K562 (cell line): ENCODE measurements around the gene ZNF429. TPM values are rescaled to one million over a fixed set of nuclear protein-coding genes. Genes with fewer than 3 reads are reported as not detected.

Experiments
- ATAC-seq: fragments of 200-7000 bp; cut with Tn5 transposase; 3 replicates; pipeline ENCODE4 v1.9.1; 2020; ENCODE audit warnings: moderate library complexity
- BruUV-seq: library from RNA; stranded (reverse); fragments of 400-500 nt; replicated peaks from 2 replicates; lab custom pipeline; 2021; lab: Mats Ljungman, UMichigan
- CTCF ChIA-PET: fragments of 300-600 bp; formaldehyde crosslinking; extraction: SDS; loops from one replicate; lab custom pipeline; 2021; ENCODE audit warnings: low intra/inter-chr PET ratio; lab: Yijun Ruan, JAX
- POLR2A ChIA-PET: fragments of 300-600, 350-650 bp; sonication (Branson Sonifier 250); formaldehyde crosslinking; extraction: SDS; loops from one replicate; lab custom pipeline; 2021; ENCODE audit warnings: antibody characterized with exemption, inconsistent platforms; lab: Yijun Ruan, JAX
- DNase-seq, 4 experiments: peaks; one replicate each; pipeline versions ENCODE4 v3.0.0 to v3.0.0-alpha.2; 2011 to 2018; ENCODE audit warnings: low spot score in 3 of 4, mixed read lengths in 3 of 4; ENCODE audit errors: extremely low read depth in 1 of 4
- FAIRE-seq: peaks from 2 replicates; lab custom pipeline; 2011; peaks lifted over from hg19 to GRCh38; lab: Jason Lieb, UNC
- H2AFZ ChIP-seq: 2 replicates; pipeline ENCODE4 v1.6.0; 2011; ENCODE audit warnings: low read depth, low read length, control low read depth, inconsistent platforms
- H3K27ac ChIP-seq: fragments of 200-600 bp; 3 replicates; pipeline ENCODE4 v1.8.0; 2011; ENCODE audit warnings: low read depth, mild to moderate bottlenecking, control low read depth, inconsistent platforms, low read length, moderate library complexity, mixed read lengths; ENCODE audit errors: extremely low read depth
- H3K27me3 ChIP-seq, 2 experiments: fragments of 300-600 bp in 1 of 2; 2 replicates in 1 of 2; 3 replicates in 1 of 2; pipeline versions ENCODE4 v1.6.0 to v1.8.0; 2011; ENCODE audit warnings: inconsistent platforms in 2 of 2, low read length in 2 of 2, mild to moderate bottlenecking in 1 of 2, mixed read lengths in 1 of 2, moderate library complexity in 1 of 2; ENCODE audit not compliant: control insufficient read depth in 2 of 2, insufficient read depth in 2 of 2
- H3K36me3 ChIP-seq: fragments of 300-600 bp; 3 replicates; pipeline ENCODE4 v1.8.0; 2011; ENCODE audit warnings: mild to moderate bottlenecking, low read length, inconsistent platforms; ENCODE audit not compliant: control insufficient read depth, insufficient read depth
- H3K4me1 ChIP-seq, 2 experiments: fragments of 200-600 bp in 1 of 2; replicated peaks in 1 of 2; 2 replicates in 1 of 2; 3 replicates in 1 of 2; pipeline versions ENCODE4 v1.5.1 to v1.8.0; 2011; ENCODE audit warnings: inconsistent platforms in 2 of 2, low read length in 2 of 2, mild to moderate bottlenecking in 1 of 2, mixed read lengths in 1 of 2, moderate library complexity in 1 of 2; ENCODE audit not compliant: control insufficient read depth in 2 of 2, insufficient read depth in 2 of 2
- H3K4me2 ChIP-seq: 2 replicates; pipeline ENCODE4 v1.6.1; 2011; ENCODE audit warnings: low read length, control low read depth, inconsistent platforms, mixed read lengths; ENCODE audit not compliant: insufficient read depth
- H3K4me3 ChIP-seq: fragments of 200-600 bp; sonication (generic), shearing (Covaris generic); 2 replicates; pipeline ENCODE4 v1.5.1; 2016; ENCODE audit warnings: control low read depth, inconsistent platforms
- H3K79me2 ChIP-seq: fragments of 200-600 bp; 3 replicates; pipeline ENCODE4 v1.8.0; 2011; ENCODE audit warnings: low read length, inconsistent platforms; ENCODE audit not compliant: control insufficient read depth, insufficient read depth
- H3K9ac ChIP-seq, 2 experiments: 2 replicates each; pipeline versions ENCODE4 v1.6.0 to v1.6.1; 2011; ENCODE audit warnings: low read depth in 2 of 2, low read length in 2 of 2, control low read depth in 1 of 2, inconsistent platforms in 1 of 2, mild to moderate bottlenecking in 1 of 2, mixed read lengths in 1 of 2; ENCODE audit not compliant: insufficient read depth in 1 of 2
- H3K9me1 ChIP-seq: one replicate; pipeline ENCODE4 v1.6.0; 2011; ENCODE audit warnings: inconsistent platforms, mild to moderate bottlenecking, low read length, moderate library complexity; ENCODE audit not compliant: control insufficient read depth, insufficient read depth
- H3K9me3 ChIP-seq: replicated peaks from 2 replicates; pipeline ENCODE4 v1.5.1; 2011; ENCODE audit warnings: low read depth, low read length, inconsistent platforms; ENCODE audit not compliant: control insufficient read depth, insufficient read depth
- H4K20me1 ChIP-seq: replicated peaks from 2 replicates; pipeline ENCODE4 v1.6.1; 2011; ENCODE audit warnings: low read length, inconsistent platforms, mixed read lengths; ENCODE audit not compliant: control insufficient read depth, insufficient read depth
- FIP1L1 ChIP-seq: fragments of 200-400 bp; formaldehyde crosslinking; IDR thresholded peaks from 2 replicates; pipeline ENCODE4 v1.6.1; 2018; ENCODE audit warnings: mild to moderate bottlenecking, low read depth, low read length; ENCODE audit not compliant: poor library complexity, severe bottlenecking
- PHB2 ChIP-seq: fragments of 450-650 bp; IDR thresholded peaks from 2 replicates; pipeline ENCODE4 v1.6.1; 2017; ENCODE audit warnings: low read depth
- WGBS: fragments of 100-300 bp; shearing (Covaris generic); methylation state at CpG from one replicate; pipeline ENCODE4 v1.1.6; 2016; ENCODE audit warnings: low coverage, mixed read lengths; ENCODE audit not compliant: insufficient coverage; ENCODE audit errors: missing lambda C conversion rate; 5-methylcytosine and 5-hydroxymethylcytosine counted together
- in situ Hi-C: fragments of 300-500 bp; cut with MboI; formaldehyde crosslinking; loops from 4 replicates; pipeline ENCODE4 v1.15.0; 2018; ENCODE audit warnings: inconsistent platforms, mixed read lengths
- intact Hi-C: fragments of 100-400 bp; cut with micrococcal nuclease; formaldehyde crosslinking; loops from 2 replicates; pipeline ENCODE4 v1.14.2; 2022
- polyA plus RNA-seq, 8 experiments: library from polyadenylated mRNA; depleted of rRNA in 4 of 8; stranded (reverse) in 5 of 8; unstranded in 3 of 8; fragments of >200 nt; fragmentation: Nextera tagmentation in 2 of 8; fragmentation: Illumina TruSeq in 1 of 8; extraction: Ambion mirVana in 2 of 8; extraction: Trizol in 1 of 8; gene quantifications; 2 replicates each; pipeline versions ENCODE4 v1.2.1 to v1.2.3, GENCODE V29; 2011 to 2014; ENCODE audit warnings: inconsistent platforms in 1 of 8, missing spikeins in 1 of 8
- total RNA-seq, 7 experiments: library from RNA; depleted of rRNA in 6 of 7; stranded (reverse); fragments of >200 nt in 6 of 7; fragmentation: Illumina TruSeq in 2 of 7; extraction: Trizol in 2 of 7; gene quantifications; 2 replicates each; pipeline versions ENCODE4 v1.2.1 to v1.2.3, GENCODE V29; 2011 to 2021; ENCODE audit warnings: low replicate concordance in 1 of 7
- TF ChIP-seq, protein P1 (sequence below): sonication (generic); formaldehyde crosslinking; IDR thresholded peaks from 2 replicates; pipeline ENCODE4 v1.8.1; 2023; ENCODE audit warnings: mild to moderate bottlenecking, missing genetic modification reagents

Gene ZNF429
- total and polyA plus RNA-seq, 9 of the 15 experiments (the other 6 are each of a cell fraction or from before 2014, with no cell fraction given) = 11.4 to 24.5 (median 16.3) TPM

DNA sequence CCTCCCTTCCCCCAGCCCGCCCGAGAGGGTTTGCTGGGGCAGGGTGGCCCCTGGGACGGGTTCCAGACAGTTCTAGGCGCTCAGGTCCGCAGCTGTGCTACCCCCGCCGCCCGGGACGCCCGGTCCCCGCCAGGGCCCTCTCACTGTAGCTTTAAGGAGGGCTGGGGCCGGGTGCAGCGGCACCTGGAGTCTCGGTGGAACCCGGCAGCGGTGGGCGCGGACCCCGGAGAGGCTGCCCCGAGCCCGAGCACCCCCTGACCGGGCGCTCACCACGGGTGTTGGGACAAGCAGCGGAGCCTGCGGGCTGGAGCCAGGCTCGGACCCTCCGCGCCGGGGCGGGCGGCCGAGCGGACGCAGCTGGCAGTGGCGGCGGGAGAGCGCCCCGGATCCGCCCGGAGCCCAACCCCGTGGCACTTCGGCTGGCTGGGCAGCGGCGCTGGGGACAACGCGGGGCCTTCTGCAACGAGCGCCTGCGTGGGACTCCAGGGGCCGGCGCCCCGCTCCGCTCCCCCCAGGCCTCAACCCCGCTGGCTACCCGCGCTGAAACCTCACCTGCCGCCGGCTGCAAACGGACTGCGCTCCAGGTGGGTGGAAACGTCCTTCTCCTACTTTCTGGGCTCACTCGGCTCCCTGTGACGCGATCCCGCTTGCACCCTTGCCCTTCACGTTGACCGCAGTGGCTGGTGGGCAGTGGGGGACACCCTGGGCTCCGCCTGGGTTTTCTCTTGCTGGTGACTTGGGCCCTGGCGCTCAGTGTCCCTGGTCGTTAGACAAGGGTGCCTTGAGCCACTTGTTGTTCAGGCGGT is 81.1 kb downstream of the ZNF429 start:
- H3K4me2 ChIP-seq = no peak overlapping the region

More for the DNA sequence above, 81.1 kb downstream of the ZNF429 start:
- no peaks in the 10 kb centered on the region for H3K27me3 ChIP-seq
- no peak overlapping the region for H3K9ac ChIP-seq
- TF ChIP-seq, protein P1, sequence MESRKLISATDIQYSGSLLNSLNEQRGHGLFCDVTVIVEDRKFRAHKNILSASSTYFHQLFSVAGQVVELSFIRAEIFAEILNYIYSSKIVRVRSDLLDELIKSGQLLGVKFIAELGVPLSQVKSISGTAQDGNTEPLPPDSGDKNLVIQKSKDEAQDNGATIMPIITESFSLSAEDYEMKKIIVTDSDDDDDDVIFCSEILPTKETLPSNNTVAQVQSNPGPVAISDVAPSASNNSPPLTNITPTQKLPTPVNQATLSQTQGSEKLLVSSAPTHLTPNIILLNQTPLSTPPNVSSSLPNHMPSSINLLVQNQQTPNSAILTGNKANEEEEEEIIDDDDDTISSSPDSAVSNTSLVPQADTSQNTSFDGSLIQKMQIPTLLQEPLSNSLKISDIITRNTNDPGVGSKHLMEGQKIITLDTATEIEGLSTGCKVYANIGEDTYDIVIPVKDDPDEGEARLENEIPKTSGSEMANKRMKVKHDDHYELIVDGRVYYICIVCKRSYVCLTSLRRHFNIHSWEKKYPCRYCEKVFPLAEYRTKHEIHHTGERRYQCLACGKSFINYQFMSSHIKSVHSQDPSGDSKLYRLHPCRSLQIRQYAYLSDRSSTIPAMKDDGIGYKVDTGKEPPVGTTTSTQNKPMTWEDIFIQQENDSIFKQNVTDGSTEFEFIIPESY (CRISPR knock-in tag) = peak; percentile 53; the same call in 1 of the 2 replicates
- no peak for TF ChIP-seq PHB2
- TF ChIP-seq FIP1L1 = peak; percentile 33
- DNase-seq (no peak), ATAC-seq (no peak), FAIRE-seq (no peak)
- BruUV-seq = no TSS peak
- no peaks in the 10 kb centered on the region for H3K79me2 ChIP-seq
- H3K4me1 ChIP-seq = peaks cover 0 to 16% of the 10 kb centered on the region in 2 experiments; a peak in 2 of 5 replicates
- 89% methylated on average over 39 of the region's 72 CpGs for WGBS
- in situ Hi-C loops = no loop called here
- H3K4me3 ChIP-seq = no peak overlapping the region
- H3K9me3 ChIP-seq = peaks cover 6% of the 10 kb centered on the region; the same call in 1 of the 2 replicates
- no peaks in the 10 kb centered on the region for H3K36me3 ChIP-seq
- no peaks in the 10 kb centered on the region for H4K20me1 ChIP-seq
- POLR2A ChIA-PET = no interaction called here
- CTCF ChIA-PET = no interaction called here
- no peak overlapping the region for H3K27ac ChIP-seq
- H2AFZ ChIP-seq = no peak overlapping the region
- no peaks in the 10 kb centered on the region for H3K9me1 ChIP-seq
- intact Hi-C loops = no loop called here
